ENCODE results near the gene HTR1D. TPM values are rescaled to one million over a fixed set of nuclear protein-coding genes. Genes with fewer than 3 reads are reported as not detected.
"Not testable (repeated sequence)": the region's sequence is repeated elsewhere in the genome, so short reads cannot be mapped to it uniquely, and the experiment has no call there.

HTR1D gene, protein sequence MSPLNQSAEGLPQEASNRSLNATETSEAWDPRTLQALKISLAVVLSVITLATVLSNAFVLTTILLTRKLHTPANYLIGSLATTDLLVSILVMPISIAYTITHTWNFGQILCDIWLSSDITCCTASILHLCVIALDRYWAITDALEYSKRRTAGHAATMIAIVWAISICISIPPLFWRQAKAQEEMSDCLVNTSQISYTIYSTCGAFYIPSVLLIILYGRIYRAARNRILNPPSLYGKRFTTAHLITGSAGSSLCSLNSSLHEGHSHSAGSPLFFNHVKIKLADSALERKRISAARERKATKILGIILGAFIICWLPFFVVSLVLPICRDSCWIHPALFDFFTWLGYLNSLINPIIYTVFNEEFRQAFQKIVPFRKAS
- total RNA-seq (under 1 TPM in 1 of 7 donors, not detected in 6; 0.13 TPM), polyA plus RNA-seq (not detected)
- long read RNA-seq, donor 1: 0 reads
- long read RNA-seq, donor 2: 0 reads

GRCh38 chr1:23217421-23218115 is at the start of gene HTR1D:
Gene HTR1D (minus strand): TSS chr1:23217502. CDS start chr1:23194219, 23,283 bp downstream.
- peaks cover 5 to 21% (median 14%) of the 10 kb centered on the region in 6 donors for H3K4me1 ChIP-seq
- no peak for TF ChIP-seq POLR2A (IDR thresholded peaks at IDR 0.05)
- no peak for TF ChIP-seq POLR2AphosphoS5 (IDR thresholded peaks at IDR 0.05)
- TF ChIP-seq, protein P1, sequence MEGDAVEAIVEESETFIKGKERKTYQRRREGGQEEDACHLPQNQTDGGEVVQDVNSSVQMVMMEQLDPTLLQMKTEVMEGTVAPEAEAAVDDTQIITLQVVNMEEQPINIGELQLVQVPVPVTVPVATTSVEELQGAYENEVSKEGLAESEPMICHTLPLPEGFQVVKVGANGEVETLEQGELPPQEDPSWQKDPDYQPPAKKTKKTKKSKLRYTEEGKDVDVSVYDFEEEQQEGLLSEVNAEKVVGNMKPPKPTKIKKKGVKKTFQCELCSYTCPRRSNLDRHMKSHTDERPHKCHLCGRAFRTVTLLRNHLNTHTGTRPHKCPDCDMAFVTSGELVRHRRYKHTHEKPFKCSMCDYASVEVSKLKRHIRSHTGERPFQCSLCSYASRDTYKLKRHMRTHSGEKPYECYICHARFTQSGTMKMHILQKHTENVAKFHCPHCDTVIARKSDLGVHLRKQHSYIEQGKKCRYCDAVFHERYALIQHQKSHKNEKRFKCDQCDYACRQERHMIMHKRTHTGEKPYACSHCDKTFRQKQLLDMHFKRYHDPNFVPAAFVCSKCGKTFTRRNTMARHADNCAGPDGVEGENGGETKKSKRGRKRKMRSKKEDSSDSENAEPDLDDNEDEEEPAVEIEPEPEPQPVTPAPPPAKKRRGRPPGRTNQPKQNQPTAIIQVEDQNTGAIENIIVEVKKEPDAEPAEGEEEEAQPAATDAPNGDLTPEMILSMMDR (IDR thresholded peaks at IDR 0.05 in 8 of 11, conservative IDR thresholded peaks at IDR 0.05 in 3 of 11): no peak
- no peak for DNase-seq
- H3K4me3 ChIP-seq: peak within 1 kb of the TSS; percentile 20 to 69 (median 42)
- H3K27ac ChIP-seq: no peak within 1 kb of the TSS
- 2 to 6% (median 4%) methylated on average over 17 to 45 of the region's 45 CpGs for WGBS, 5 donors
- H3K36me3 ChIP-seq: no peaks in the 10 kb centered on the region
- H3K9me3 ChIP-seq: no peaks in the 10 kb centered on the region
- intact Hi-C loops (cut with DNase I; ENCODE audit: low total_unique reads): no loop called here
- H3K27me3 ChIP-seq (replicated peaks in 1 of 7): peaks cover 6 to 73% (median 41%) of the 10 kb centered on the region in 7 donors

DNA sequence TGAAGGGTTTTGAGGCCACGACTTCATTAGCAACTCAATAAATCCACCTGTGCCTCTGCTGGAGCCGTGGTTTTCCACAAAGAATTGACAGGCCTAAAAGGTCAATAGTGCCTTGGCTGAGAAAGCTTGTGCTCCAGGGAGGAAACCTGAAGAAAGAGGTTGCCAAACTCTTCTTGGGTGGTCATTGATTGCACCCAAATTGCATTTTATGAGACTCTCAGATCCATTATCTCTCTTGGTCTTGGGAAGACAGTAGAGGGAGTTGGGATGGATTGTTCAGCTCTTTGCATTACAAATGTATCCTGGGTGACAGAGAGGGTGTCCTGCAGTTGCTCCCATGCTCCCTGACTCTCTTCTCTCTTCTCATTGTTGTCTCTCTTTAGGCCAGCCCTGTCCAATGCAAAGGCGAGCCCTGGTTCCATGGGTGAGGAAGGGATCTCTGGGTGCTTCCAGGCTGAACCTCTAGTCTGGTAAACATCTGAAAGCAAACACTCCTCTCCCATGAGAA is 46.1 kb upstream of the HTR1D start:
- Histone ChIP-seq H3K27me3 (replicated peaks in 1 of 7) (no peaks in the 10 kb centered on the region), H3K4me3 (no peak overlapping the region), H3K4me1 (no peaks in the 10 kb centered on the region), H3K9me3 (no peaks in the 10 kb centered on the region), H3K36me3 (no peaks in the 10 kb centered on the region), H3K27ac (no peak overlapping the region)
- intact Hi-C loops (cut with DNase I; ENCODE audit: low total_unique reads): loop anchor here (10.0 kb wide), 1 partner anchor 279 kb away; no protein-coding TSS in a partner anchor
- TF ChIP-seq, protein P1 (IDR thresholded peaks at IDR 0.05 in 8 of 11, conservative IDR thresholded peaks at IDR 0.05 in 3 of 11): no peak
- TF ChIP-seq POLR2AphosphoS5 (IDR thresholded peaks at IDR 0.05) (no peak), POLR2A (IDR thresholded peaks at IDR 0.05) (no peak)
- WGBS, 5 donors: 69 to 81% (median 71%) methylated on average over 3 of the region's 3 CpGs
- no peak for DNase-seq

- H3K27me3 ChIP-seq (replicated peaks in 1 of 7); H3K36me3 ChIP-seq; H3K4me1 ChIP-seq; intact Hi-C loops (cut with DNase I; ENCODE audit: low total_unique reads); H3K27ac ChIP-seq; DNase-seq; H3K9me3 ChIP-seq; H3K4me3 ChIP-seq: not testable (repeated sequence)
- WGBS, 5 donors: 33 to 82% (median 69%) methylated on average over 1 to 2 of the region's 2 CpGs
Observed at GRCh38 chr1:23258082-23258481, 40.8 kb upstream of the HTR1D start.

GRCh38 chr1:23257371-23257770 is 40.1 kb upstream of the HTR1D start:
- H3K4me3 ChIP-seq; H3K4me1 ChIP-seq; H3K36me3 ChIP-seq; H3K27me3 ChIP-seq (replicated peaks in 1 of 7); H3K27ac ChIP-seq; H3K9me3 ChIP-seq; intact Hi-C loops (cut with DNase I; ENCODE audit: low total_unique reads): not testable (repeated sequence)
- DNase-seq: peak; percentile 31
- 93 to 96% (median 95%) methylated on average over 20 to 34 of the region's 34 CpGs for WGBS, 5 donors

GRCh38 chr1:23254584-23254983 is 37.3 kb upstream of the HTR1D start:
- peaks cover 0 to 5% (median 0%) of the 10 kb centered on the region in 7 donors for H3K27me3 ChIP-seq (replicated peaks in 1 of 7)
- H3K27ac ChIP-seq: no peak overlapping the region
- no peaks in the 10 kb centered on the region for H3K9me3 ChIP-seq
- H3K4me1 ChIP-seq: no peaks in the 10 kb centered on the region
- TF ChIP-seq, protein P1 (IDR thresholded peaks at IDR 0.05 in 8 of 11, conservative IDR thresholded peaks at IDR 0.05 in 3 of 11): no peak
- no peak for TF ChIP-seq POLR2A (IDR thresholded peaks at IDR 0.05)
- no peak for TF ChIP-seq POLR2AphosphoS5 (IDR thresholded peaks at IDR 0.05)
- WGBS, 5 donors: 82 to 91% (median 88%) methylated on average over 5 of the region's 5 CpGs
- H3K36me3 ChIP-seq: no peaks in the 10 kb centered on the region
- H3K4me3 ChIP-seq: no peak overlapping the region
- DNase-seq: no peak
- intact Hi-C loops (cut with DNase I; ENCODE audit: low total_unique reads): no loop called here
